KG1 (cell line): ENCODE results near the gene TEX52.

Source experiments
- DNase-seq: peaks from one replicate; lab custom pipeline; 2025; lab: John Stamatoyannopoulos, UW

The TEX52 gene

DNA sequence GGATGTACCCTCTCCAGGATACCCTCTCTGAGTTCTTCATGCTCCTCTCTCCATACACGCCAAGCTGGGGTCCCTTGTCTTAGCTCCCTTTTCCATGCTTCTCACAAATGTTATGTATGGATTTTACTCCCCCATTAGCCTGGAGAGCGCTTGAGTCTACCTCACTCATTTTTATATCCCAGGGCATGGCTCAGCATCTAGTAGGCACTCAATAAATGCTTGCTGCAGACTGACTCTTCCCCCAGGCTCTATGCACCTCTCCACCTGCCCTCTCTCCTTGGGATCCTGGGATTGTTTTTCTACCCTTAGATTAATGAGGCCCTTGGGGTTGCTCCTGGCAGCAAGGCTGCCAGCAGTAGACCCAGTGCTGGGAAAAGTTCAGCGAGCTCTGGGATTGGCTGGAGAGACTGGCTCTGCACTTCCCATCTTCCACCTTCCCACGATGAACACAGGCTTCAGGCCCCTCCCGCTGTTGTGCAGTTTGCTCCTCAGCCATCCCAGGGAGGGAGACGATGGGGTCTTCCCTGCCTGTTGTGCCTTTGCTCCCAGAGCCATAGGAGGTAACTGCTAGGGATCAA is 24.2 kb downstream of the TEX52 start:
- no peak for DNase-seq

DNA sequence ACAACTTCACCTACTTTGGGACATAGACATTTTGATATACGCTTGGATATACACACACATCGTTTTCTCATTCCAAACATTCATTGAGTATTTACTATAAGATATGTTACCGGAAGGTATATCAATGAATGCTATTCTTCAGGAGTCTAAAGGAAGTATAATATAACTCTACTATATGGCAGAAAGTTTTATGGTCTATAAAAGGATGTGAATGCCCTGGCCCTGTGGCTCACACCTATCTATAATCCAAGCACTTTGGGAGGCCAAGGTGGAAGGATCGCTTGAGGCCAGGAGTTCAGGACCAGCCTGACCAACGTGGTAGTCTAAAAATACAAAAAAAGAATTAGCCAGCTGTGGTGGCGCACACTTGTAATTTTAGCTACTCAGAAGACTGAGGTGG is 27.6 kb downstream of the TEX52 start:
- DNase-seq, result no peak

DNA sequence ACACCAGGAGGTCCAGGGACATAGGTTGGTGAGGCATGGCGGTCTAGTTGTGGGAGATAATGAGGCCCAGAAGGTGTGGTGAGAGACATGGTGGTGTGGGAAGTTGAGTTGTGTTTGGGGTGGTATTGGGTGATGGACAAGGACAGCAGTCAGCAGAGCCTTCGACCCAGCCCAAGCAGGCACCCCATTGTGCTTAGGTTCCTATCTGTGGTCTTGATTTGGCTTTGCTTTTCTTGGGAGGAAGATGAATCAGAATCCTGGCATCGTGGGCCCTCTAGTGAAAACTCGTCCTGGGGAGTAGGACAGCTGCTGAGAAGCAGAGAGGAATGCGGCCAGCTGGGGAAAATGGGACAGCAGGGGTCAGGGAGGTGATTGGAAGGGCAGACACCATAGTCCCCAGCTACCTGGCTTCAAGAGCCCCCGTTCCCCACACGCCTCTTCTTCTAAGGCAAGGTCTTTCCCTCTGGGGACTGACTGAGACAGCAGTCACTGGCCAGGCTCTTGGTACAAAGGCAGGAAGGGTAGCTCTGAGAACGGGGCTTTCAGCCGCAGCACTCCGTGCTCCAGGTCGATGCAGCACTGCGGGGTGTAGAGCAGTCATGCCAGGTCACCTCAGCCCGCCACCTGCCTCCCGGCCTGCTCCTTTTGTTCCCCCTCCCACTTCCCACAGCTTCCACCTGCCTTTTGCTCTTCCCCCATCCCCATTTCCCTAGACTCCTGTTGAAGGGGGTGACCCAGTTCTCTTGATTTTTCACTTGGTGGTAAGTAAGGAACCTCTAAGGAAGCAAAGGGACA is 29.9 kb downstream of the TEX52 start:
- no peak for DNase-seq

GRCh38 chr12:2826036-2826435 is 30.8 kb downstream of the TEX52 start:
- DNase-seq, result no peak

- no peak for DNase-seq
Measured at GRCh38 chr12:2825132-2825531, 31.7 kb downstream of the TEX52 start.

DNA sequence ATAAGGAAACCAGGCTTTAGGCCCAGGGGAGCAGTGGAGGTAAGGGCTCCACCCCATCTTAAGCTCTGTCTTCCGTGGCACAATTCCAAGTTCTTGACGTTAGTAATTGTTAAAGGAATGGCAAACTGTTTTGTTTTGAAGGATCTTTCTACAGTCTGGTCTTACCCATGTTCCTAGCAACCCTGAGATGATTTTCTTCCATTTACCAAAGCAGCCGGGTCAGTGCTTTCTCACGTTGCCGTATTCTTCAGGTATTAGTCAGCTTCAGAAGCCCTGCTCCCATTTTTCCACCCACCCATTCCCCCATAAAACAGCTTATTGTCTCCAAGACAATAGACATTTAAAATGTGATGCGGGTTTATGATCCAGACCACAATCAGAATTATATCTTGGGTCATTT is 32.3 kb downstream of the TEX52 start:
- DNase-seq, result no peak

DNA sequence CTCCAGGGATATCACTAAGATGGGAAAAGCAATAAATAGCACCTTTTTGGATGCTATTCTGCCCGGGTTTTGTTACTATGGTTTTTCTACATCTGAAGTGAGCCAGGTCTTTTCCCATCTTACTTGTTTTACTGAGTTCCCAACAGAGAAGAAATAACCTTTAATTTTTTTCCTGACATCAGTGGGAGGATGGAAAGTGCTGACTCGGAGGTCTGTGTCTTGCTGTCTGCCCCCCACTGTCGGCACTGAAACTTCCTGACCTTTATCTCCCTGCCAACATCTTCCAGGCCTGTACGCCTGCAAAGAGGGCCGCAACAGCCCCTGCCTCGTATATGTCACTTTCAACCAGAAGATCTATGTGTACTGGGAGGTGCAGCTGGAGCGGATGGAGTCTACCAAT is 33.4 kb downstream of the TEX52 start:
- DNase-seq, result no peak

GRCh38 chr12:2820432-2820831 is 36.4 kb downstream of the TEX52 start:
- no peak for DNase-seq

GRCh38 chr12:2819810-2820209 is 37.0 kb downstream of the TEX52 start:
- DNase-seq, result no peak

GRCh38 chr12:2813214-2814185 is 43.3 kb downstream of the TEX52 start:
- DNase-seq, result peak; percentile 58

- peak; percentile 100 for DNase-seq
Measured at GRCh38 chr12:2812290-2813213, 44.3 kb downstream of the TEX52 start, which contains the start of gene ITFG2. TSS of gene ITFG2 (plus strand) at chr12:2812668. CDS start at chr12:2812761, 93 bp downstream.

GRCh38 chr12:2811801-2812200 is 45.0 kb downstream of the TEX52 start:
- DNase-seq, result no peak

DNA sequence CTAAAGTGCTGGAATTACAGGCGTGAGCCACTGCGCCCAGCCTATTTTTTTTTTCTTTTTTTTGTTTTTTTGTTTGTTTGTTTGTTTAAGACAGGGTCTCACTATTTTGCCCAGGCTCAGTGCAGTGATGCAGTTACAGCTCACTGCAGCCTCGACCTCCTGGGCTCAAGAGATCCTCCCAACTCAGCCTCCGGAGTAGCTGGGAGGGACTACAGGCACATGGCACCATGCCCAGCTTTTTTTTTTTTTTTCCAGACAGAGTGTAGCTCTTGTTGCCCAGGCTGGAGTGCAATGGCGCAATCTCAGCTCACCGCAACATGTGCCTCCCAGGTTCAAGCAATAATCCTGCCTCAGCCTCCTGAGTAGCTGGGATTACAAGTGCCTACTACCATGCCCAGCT is 50.1 kb downstream of the TEX52 start:
- no peak for DNase-seq

- DNase-seq, result no peak
Measured at GRCh38 chr12:2805143-2805520, 51.7 kb downstream of the TEX52 start.

- DNase-seq, result no peak
Measured at GRCh38 chr12:2804393-2805142, 52.3 kb downstream of the TEX52 start.

DNA sequence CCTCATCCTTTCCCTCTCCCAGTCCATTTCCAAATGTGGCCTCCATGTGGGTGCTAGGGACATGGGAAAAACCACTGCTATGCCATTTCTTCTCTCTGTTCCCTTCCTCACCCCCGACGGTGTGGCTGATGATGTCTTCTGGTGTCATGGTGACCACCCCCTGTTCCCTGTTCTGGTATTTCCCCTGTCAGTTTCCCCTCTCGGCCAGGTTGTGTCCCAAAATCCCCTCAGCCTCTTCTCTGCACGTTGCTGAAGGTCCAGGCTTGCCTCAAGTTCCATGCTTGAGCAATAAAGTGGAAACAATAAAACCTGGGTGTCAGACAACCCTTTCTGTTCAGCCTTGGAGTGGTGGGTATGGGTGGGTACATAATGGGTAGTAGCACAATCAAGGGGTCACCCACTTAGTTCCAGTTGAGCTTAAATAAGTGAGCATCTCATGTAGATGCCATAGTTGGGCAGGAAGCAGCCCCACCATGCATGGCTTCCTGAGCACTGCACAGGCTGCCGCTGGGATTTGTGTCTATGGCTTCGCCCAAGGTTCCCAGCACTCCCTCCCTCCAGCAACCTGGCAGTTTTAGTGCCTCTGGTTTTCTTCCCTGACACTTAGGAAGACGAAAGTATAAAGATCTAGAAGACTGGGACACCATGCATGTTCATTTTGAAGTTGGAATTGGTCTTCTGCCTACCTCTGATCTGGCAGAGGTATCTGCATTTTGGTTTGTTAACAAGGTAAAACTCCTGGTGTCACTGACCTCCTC is 53.0 kb downstream of the TEX52 start:
- no peak for DNase-seq

DNA sequence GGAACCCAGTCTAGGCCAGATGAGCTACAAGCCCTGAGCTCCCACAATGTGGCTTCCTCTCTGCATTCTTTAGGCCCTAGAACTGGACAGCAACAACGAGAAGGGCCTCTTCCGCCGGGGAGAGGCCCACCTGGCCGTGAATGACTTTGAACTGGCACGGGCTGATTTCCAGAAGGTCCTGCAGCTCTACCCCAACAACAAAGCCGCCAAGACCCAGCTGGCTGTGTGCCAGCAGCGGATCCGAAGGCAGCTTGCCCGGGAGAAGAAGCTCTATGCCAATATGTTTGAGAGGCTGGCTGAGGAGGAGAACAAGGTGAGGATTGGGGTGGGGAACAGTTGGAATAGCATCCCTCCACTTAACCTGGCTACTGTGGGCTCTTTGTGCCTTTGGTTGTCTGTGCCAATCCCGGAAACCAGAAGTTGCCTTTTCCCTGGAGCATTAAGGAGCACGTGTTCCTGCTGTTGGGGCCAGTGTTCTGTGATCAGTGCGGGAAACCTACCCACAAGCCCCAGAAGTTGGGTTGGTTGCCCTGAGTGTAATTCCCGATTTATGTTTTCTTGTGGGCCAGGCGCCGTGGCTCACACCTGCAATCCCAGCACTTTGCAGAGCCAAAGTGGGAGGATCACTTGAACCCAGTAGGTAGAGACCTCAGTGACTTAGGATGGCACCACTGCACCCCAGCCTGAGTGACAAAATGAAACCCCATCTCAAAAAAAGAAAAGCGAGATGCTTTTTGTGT is 55.6 kb downstream of the TEX52 start:
- DNase-seq, result no peak

DNA sequence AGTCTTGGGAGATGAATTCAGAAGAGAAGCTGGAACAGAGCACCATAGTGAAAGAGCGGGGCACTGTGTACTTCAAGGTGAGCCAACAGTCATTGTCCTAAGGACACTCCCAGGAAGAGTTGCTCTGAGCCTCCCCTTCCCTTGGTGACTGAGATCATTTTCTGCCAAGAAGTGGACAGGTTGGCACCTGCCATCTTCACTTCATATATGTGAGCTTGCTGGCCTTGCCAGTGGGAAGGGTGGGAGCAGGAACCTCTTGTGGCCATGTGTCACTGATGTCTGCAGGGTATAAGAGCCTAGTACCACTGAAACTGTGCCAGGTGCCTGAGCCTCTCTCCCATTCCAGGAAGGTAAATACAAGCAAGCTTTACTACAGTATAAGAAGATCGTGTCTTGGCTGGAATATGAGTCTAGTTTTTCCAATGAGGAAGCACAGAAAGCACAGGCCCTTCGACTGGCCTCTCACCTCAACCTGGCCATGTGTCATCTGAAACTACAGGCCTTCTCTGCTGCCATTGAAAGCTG is 56.7 kb downstream of the TEX52 start:
- no peak for DNase-seq
